ENCODE results near the gene CCDC28B. TPM values are rescaled to one million over a fixed set of nuclear protein-coding genes. Genes with fewer than 3 reads are reported as not detected.

CCDC28B gene
- total RNA-seq, 1 donor from 2014 or later = 29.7 TPM

GRCh38 chr1:32180186-32181060 lies 20.0 kb upstream of the CCDC28B start:
- no peaks in the 10 kb centered on the region for H3K9me3 Mint-ChIP-seq (ENCODE audit: low read depth)
- H3K4me1 Mint-ChIP-seq (ENCODE audit: low read depth) = peaks cover 46% of the 10 kb centered on the region
- peak; percentile 53 for TF ChIP-seq CTCF (IDR thresholded peaks at IDR 0.05)
- peaks cover 26% of the 10 kb centered on the region for H3K36me3 Mint-ChIP-seq (ENCODE audit: low read depth)
- peak overlapping the region; percentile 99 for H3K27ac Mint-ChIP-seq (ENCODE audit: unreplicated experiment)
- peak overlapping the region; percentile 95 for H3K4me3 Mint-ChIP-seq (ENCODE audit: unreplicated experiment)
- DNase-seq (ENCODE audit: low spot score) = no peak
- no peaks in the 10 kb centered on the region for H3K27me3 Mint-ChIP-seq (ENCODE audit: low read depth)

GRCh38 chr1:32181065-32181464 lies 19.3 kb upstream of the CCDC28B start:
- TF ChIP-seq CTCF (IDR thresholded peaks at IDR 0.05) = no peak
- Mint-ChIP-seq H3K9me3 (ENCODE audit: low read depth) (no peaks in the 10 kb centered on the region), H3K27me3 (ENCODE audit: low read depth) (no peaks in the 10 kb centered on the region), H3K4me1 (ENCODE audit: low read depth) (peaks cover 49% of the 10 kb centered on the region), H3K4me3 (ENCODE audit: unreplicated experiment) (peak overlapping the region; percentile 95), H3K36me3 (ENCODE audit: low read depth) (peaks cover 27% of the 10 kb centered on the region), H3K27ac (ENCODE audit: unreplicated experiment) (peak overlapping the region; percentile 99)
- no peak for DNase-seq (ENCODE audit: low spot score)

- H3K9me3 Mint-ChIP-seq (ENCODE audit: low read depth) = no peaks in the 10 kb centered on the region
- peak overlapping the region; percentile 99 for H3K27ac Mint-ChIP-seq (ENCODE audit: unreplicated experiment)
- peaks cover 54% of the 10 kb centered on the region for H3K4me1 Mint-ChIP-seq (ENCODE audit: low read depth)
Measured at GRCh38 chr1:32181563-32181962, 18.8 kb upstream of the CCDC28B start.

GRCh38 chr1:32182060-32182459 lies 18.3 kb upstream of the CCDC28B start:
- Mint-ChIP-seq H3K4me1 (ENCODE audit: low read depth) (peaks cover 55% of the 10 kb centered on the region), H3K27me3 (ENCODE audit: low read depth) (no peaks in the 10 kb centered on the region), H3K27ac (ENCODE audit: unreplicated experiment) (peak overlapping the region; percentile 41), H3K9me3 (ENCODE audit: low read depth) (no peaks in the 10 kb centered on the region), H3K36me3 (ENCODE audit: low read depth) (peaks cover 33% of the 10 kb centered on the region), H3K4me3 (ENCODE audit: unreplicated experiment) (peak overlapping the region; percentile 95)
- TF ChIP-seq CTCF (IDR thresholded peaks at IDR 0.05) = no peak
- DNase-seq (ENCODE audit: low spot score) = no peak

More at GRCh38 chr1:32181563-32181962, 18.8 kb upstream of the CCDC28B start:
- no peak for DNase-seq (ENCODE audit: low spot score)
- peak overlapping the region; percentile 95 for H3K4me3 Mint-ChIP-seq (ENCODE audit: unreplicated experiment)
- H3K27me3 Mint-ChIP-seq (ENCODE audit: low read depth) = no peaks in the 10 kb centered on the region
- H3K36me3 Mint-ChIP-seq (ENCODE audit: low read depth) = peaks cover 32% of the 10 kb centered on the region
- no peak for TF ChIP-seq CTCF (IDR thresholded peaks at IDR 0.05)

GRCh38 chr1:32184650-32185049 lies 15.7 kb upstream of the CCDC28B start:
- Mint-ChIP-seq H3K27me3 (ENCODE audit: low read depth) (no peaks in the 10 kb centered on the region), H3K36me3 (ENCODE audit: low read depth) (peaks cover 42% of the 10 kb centered on the region), H3K4me3 (ENCODE audit: unreplicated experiment) (no peak overlapping the region), H3K9me3 (ENCODE audit: low read depth) (no peaks in the 10 kb centered on the region), H3K27ac (ENCODE audit: unreplicated experiment) (no peak overlapping the region), H3K4me1 (ENCODE audit: low read depth) (peaks cover 54% of the 10 kb centered on the region)
- TF ChIP-seq CTCF (IDR thresholded peaks at IDR 0.05) = no peak
- DNase-seq (ENCODE audit: low spot score) = no peak
